ENCODE measurements around the gene GALNT9.

Gene GALNT9

GRCh38 chr12:132282950-132283771 is 46.2 kb downstream of the GALNT9 start:
- H3K79me2 ChIP-seq (ENCODE audit: low read length) = no peaks in the 10 kb centered on the region

GRCh38 chr12:132282031-132282949 is 47.1 kb downstream of the GALNT9 start:
- Histone ChIP-seq H3K36me3 (replicated peaks; ENCODE audit: low read depth, low read length) (no peaks in the 10 kb centered on the region), H3K4me2 (ENCODE audit: low read length) (no peak overlapping the region), H3K4me1 (ENCODE audit: low read length) (no peaks in the 10 kb centered on the region), H2AFZ (ENCODE audit: low read depth, low read length) (no peak overlapping the region), H3K79me2 (ENCODE audit: low read length) (no peaks in the 10 kb centered on the region), H3K27ac (ENCODE audit: low read length) (no peak overlapping the region), H4K20me1 (ENCODE audit: insufficient read depth, low read length) (no peaks in the 10 kb centered on the region), H3K9me3 (ENCODE audit: insufficient read depth, low read length) (no peaks in the 10 kb centered on the region), H3K9ac (ENCODE audit: low read length) (no peak overlapping the region), H3K4me3 (ENCODE audit: low read length) (no peak overlapping the region), H3K27me3 (ENCODE audit: low read depth, low read length) (no peaks in the 10 kb centered on the region)
- TF ChIP-seq CTCF (IDR thresholded peaks at IDR 0.05; ENCODE audit: low read depth, low read length) (no peak), EZH2phosphoT487 (IDR thresholded peaks at IDR 0.05; ENCODE audit: low read depth) (no peak)

More at GRCh38 chr12:132282950-132283771, 46.2 kb downstream of the GALNT9 start:
- TF ChIP-seq EZH2phosphoT487 (IDR thresholded peaks at IDR 0.05; ENCODE audit: low read depth) (no peak), CTCF (IDR thresholded peaks at IDR 0.05; ENCODE audit: low read depth, low read length) (no peak)
- Histone ChIP-seq H3K27me3 (ENCODE audit: low read depth, low read length) (no peaks in the 10 kb centered on the region), H2AFZ (ENCODE audit: low read depth, low read length) (no peak overlapping the region), H3K27ac (ENCODE audit: low read length) (no peak overlapping the region), H3K9ac (ENCODE audit: low read length) (no peak overlapping the region), H4K20me1 (ENCODE audit: insufficient read depth, low read length) (no peaks in the 10 kb centered on the region), H3K9me3 (ENCODE audit: insufficient read depth, low read length) (no peaks in the 10 kb centered on the region), H3K4me3 (ENCODE audit: low read length) (no peak overlapping the region), H3K36me3 (replicated peaks; ENCODE audit: low read depth, low read length) (no peaks in the 10 kb centered on the region), H3K4me1 (ENCODE audit: low read length) (no peaks in the 10 kb centered on the region), H3K4me2 (ENCODE audit: low read length) (no peak overlapping the region)

GRCh38 chr12:132281038-132281437 is 48.4 kb downstream of the GALNT9 start:
- no peak overlapping the region for H3K4me2 ChIP-seq (ENCODE audit: low read length)
- H3K9me3 ChIP-seq (ENCODE audit: insufficient read depth, low read length) = no peaks in the 10 kb centered on the region
- no peaks in the 10 kb centered on the region for H4K20me1 ChIP-seq (ENCODE audit: insufficient read depth, low read length)
- H3K9ac ChIP-seq (ENCODE audit: low read length) = no peak overlapping the region
- no peaks in the 10 kb centered on the region for H3K4me1 ChIP-seq (ENCODE audit: low read length)
- TF ChIP-seq CTCF (IDR thresholded peaks at IDR 0.05; ENCODE audit: low read depth, low read length) (no peak), EZH2phosphoT487 (IDR thresholded peaks at IDR 0.05; ENCODE audit: low read depth) (no peak)
- no peak overlapping the region for H3K4me3 ChIP-seq (ENCODE audit: low read length)
- no peak overlapping the region for H3K27ac ChIP-seq (ENCODE audit: low read length)
- no peaks in the 10 kb centered on the region for H3K79me2 ChIP-seq (ENCODE audit: low read length)
- H3K36me3 ChIP-seq (replicated peaks; ENCODE audit: low read depth, low read length) = no peaks in the 10 kb centered on the region
- no peaks in the 10 kb centered on the region for H3K27me3 ChIP-seq (ENCODE audit: low read depth, low read length)
- H2AFZ ChIP-seq (ENCODE audit: low read depth, low read length) = no peak overlapping the region

- no peaks in the 10 kb centered on the region for H3K4me1 ChIP-seq (ENCODE audit: low read length)
- TF ChIP-seq CTCF (IDR thresholded peaks at IDR 0.05; ENCODE audit: low read depth, low read length) = no peak
- no peak for TF ChIP-seq EZH2phosphoT487 (IDR thresholded peaks at IDR 0.05; ENCODE audit: low read depth)
- H3K9ac ChIP-seq (ENCODE audit: low read length) = no peak overlapping the region
- H3K4me3 ChIP-seq (ENCODE audit: low read length) = no peak overlapping the region
- no peak overlapping the region for H3K4me2 ChIP-seq (ENCODE audit: low read length)
- H3K27me3 ChIP-seq (ENCODE audit: low read depth, low read length) = no peaks in the 10 kb centered on the region
- no peaks in the 10 kb centered on the region for H3K36me3 ChIP-seq (replicated peaks; ENCODE audit: low read depth, low read length)
- H2AFZ ChIP-seq (ENCODE audit: low read depth, low read length) = no peak overlapping the region
- H3K79me2 ChIP-seq (ENCODE audit: low read length) = no peaks in the 10 kb centered on the region
- H3K9me3 ChIP-seq (ENCODE audit: insufficient read depth, low read length) = no peaks in the 10 kb centered on the region
- no peak overlapping the region for H3K27ac ChIP-seq (ENCODE audit: low read length)
- no peaks in the 10 kb centered on the region for H4K20me1 ChIP-seq (ENCODE audit: insufficient read depth, low read length)
These were observed 49.0 kb downstream of the GALNT9 start for GRCh38 chr12:132280406-132280805.

All from OCI-LY3 (cell line).